HG02973 (cell line): ENCODE measurements around the gene VRK2.
"Not testable (repeated sequence)": the region's sequence is repeated elsewhere in the genome, so short reads cannot be mapped to it uniquely, and the experiment has no call there.

ENCODE experiments used
- ATAC-seq: cut with Tn5 transposase; IDR thresholded peaks from one replicate; pipeline ENCODE4 v1.9.1; 2021; ENCODE audit warnings: moderate library complexity; ENCODE audit not compliant: unreplicated experiment

The VRK2 gene

DNA sequence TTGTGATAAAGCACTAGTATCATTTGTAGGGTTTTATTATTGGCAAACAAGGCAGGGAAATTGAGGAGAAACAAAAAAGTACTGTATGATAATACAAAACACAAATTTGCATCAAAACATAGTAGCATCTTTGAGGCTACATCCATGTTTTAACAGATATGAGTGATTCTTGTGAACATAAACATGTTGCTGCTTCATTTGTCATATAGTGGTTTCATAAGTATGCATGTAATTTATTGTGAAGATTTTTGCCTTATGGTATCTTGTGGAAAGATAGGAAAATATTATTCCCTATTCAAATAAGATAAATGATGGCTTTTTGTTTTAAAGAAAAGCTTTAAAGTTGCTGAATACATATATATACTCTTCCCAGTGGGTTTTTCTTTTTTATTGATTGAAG lies 60.3 kb downstream of the VRK2 start:
- ATAC-seq: no peak

GRCh38 chr2:58107803-58108710 lies 61.5 kb downstream of the VRK2 start:
- no peak for ATAC-seq

DNA sequence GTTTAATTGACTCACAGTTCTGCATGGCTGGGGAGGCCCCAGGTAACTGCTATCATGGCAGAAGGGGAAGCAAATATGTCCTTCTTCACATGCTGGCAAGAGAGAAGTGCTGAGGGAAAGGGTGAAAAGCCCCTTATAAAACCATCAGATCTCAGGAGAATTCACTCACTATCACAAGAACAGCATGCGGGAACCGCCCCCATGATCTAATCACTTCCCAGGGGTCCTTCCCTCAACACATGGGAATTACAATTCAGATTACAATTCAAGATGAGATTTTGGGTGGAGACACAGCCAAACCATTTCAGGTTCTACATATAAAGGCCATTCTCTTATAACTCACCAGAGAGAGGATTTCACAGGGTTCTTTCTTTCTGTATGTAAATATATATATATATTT lies 62.9 kb downstream of the VRK2 start:
- no peak for ATAC-seq

DNA sequence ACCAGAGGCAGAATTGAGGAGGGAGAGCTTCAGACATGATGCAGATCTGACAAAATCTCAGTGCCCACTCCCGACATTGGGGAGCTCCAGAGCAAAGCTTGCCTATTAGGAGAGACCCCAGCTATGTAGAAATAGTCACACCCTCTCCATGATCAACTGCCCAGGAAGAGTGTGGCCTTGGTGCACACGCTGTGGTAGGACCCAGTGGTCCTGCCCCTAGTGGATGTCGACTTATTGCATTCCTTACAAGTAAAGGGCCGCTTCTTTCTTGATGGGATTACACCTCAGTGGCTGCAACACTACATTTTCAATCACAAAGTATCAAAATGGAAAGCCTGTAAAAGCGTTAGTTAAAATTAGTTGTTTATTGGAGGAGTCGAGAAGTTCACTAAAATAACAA lies 64.2 kb downstream of the VRK2 start:
- no peak for ATAC-seq

DNA sequence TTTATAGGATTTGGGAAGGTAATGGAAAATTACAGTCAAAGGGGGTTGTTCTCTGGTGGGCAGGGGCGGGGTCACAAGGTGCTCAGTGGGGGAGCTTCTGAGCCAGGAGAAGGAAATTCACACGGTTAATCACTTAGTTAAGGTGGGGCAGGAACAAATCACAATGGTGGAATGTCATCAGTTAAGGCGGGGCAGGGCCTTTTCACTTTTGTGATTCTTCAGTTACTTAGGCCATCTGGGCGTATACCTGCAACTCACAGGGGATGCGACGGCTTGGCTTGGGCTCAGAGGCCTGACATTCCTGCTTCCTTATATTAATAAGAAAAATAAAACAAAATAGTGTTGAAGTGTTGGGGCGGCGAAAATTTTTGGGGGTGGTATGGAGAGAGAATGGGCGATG lies 67.0 kb downstream of the VRK2 start:
- not testable (repeated sequence) for ATAC-seq

DNA sequence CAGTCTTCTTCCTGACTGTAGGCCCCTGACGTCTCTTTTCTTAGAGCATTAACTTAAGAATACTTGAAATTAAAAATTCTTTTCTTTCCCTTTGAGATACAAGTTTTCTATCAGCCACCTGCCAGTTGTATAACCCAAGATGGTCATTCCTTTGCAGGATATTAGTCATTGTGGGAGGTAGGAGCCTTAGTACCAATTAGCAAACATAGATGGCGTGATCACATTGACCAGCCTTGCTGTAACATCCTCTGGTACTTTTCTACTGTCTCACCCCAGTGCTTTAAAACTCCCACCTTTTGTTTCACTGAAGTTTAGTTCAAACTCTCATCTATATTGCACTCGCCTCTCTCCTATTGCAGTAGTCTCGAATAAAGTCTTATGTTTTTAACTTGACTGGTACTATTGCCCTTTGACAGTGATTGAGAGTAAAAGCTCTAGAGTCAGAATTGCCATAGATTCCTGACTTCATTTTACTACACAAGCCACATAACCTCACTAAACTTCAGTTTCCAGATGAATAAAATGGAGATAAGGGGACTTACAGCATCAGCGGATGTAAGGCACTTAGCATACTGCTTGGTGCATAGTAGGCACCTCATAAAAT lies 74.1 kb downstream of the VRK2 start:
- ATAC-seq: no peak

GRCh38 chr2:58122040-58122439 lies 75.4 kb downstream of the VRK2 start:
- no peak for ATAC-seq

DNA sequence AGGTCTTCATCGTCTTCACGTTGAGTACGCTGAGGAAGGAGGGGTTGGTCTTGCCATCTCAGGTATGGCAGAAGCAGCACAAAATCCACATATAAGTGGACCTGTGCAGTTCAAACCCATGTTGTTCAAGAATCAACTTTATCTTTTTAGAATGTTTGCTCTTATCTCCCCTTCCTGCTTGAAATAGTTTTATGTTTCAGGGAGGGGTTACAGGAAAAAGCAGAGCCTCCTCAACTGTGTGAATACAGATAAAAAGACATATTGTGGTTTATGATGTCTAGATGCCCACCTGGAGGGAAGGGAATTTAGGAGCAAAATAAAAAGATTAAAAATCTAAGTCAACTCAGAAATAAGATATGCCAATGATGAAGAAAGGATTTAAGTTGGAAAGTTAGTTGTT lies 75.9 kb downstream of the VRK2 start:
- no peak for ATAC-seq

GRCh38 chr2:58127111-58127510 lies 80.5 kb downstream of the VRK2 start:
- no peak for ATAC-seq

GRCh38 chr2:58130238-58130637 lies 83.6 kb downstream of the VRK2 start:
- no peak for ATAC-seq

DNA sequence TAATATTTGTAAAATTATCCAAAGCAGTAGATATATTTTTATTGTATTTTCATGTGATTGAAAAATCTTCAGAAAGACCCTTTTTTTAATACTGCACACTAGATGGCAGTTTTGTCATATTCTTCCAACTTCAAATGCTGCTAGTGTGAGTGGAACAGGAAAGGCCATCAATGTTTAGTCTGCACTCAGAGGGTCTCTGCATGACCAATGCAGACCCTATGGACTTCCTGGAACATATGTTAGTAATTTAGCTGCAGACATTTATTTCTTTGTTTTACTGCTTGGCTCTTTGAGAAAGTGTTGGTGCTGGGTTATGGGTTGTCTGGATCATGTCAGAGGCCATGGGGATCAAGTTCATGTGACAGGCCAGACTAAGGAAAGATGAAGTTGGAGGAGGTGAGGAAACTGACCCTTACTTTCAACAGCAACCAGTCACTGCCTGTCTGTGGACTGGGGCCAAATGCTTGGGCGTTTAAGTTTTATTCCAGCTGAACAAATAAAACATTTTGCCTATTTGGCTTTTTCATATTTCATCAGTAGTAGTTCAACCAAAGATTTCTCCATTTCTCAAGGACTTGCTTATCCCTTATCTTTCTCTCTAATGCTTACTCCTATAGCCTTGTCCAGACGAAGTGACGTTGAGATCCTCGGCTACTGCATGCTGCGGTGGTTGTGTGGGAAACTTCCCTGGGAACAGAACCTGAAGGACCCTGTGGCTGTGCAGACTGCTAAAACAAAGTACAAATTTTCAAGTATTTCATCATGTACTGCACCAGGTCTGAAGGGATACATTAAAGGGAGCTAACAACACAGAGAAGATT lies 84.8 kb downstream of the VRK2 start:
- ATAC-seq: no peak

GRCh38 chr2:58133395-58133794 lies 86.8 kb downstream of the VRK2 start:
- ATAC-seq: no peak

DNA sequence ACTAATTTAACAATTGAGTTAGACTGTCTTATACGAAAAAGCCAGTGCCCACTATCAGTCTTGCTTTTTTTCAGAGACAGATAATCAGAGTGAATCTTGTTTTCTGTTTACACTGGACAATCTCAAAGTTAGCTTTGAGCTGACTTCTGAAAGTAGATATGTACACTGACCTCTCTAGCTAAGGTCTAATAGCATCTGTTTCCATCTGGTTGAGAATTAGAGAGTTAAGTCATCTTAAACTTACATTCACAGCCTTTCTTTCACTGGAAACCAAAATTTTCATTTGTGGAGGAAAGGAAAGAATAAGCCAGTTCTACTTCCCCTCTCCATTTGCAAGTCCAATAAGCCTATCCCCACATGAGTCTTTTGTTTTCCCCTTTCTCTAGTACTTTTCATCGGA lies 89.3 kb downstream of the VRK2 start:
- no peak for ATAC-seq

DNA sequence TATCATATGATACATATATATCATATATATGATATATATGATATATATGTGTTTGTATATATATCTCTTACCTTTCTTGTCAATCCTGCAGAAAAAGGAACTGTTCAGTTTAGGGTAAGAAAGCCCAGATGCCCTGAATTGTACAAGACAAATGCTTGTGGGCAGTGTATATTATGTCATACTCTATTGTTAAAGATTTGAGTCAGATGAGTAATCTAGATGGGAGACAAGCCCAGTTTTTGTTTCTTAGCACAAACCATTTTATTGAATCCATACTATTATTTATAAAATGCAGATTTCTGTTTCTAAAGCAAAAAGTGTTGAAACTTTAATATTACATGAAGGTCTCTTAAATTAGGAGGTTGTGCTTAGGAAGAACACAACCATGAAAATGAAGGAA lies 90.6 kb downstream of the VRK2 start:
- no peak for ATAC-seq

DNA sequence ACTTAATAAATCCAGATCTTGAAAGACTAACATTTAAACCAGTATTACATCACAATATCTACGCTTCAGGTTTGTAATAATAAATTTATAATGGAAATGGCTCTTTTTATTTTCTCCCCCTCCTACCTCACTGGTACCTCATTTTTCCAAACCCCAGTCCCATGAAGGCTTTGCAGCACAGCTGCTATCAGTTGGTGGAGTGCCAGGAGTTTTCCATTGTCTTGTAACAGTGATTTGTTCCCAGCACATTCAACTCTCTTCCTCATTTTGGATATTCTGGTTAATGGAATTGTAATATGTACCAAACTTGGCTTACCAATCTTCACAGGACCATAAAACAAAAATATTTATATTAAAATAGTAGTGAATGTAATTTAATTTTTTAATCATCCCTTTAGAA lies 91.2 kb downstream of the VRK2 start:
- no peak for ATAC-seq

- no peak for ATAC-seq
Measured at GRCh38 chr2:58138396-58139030, 91.9 kb downstream of the VRK2 start.

DNA sequence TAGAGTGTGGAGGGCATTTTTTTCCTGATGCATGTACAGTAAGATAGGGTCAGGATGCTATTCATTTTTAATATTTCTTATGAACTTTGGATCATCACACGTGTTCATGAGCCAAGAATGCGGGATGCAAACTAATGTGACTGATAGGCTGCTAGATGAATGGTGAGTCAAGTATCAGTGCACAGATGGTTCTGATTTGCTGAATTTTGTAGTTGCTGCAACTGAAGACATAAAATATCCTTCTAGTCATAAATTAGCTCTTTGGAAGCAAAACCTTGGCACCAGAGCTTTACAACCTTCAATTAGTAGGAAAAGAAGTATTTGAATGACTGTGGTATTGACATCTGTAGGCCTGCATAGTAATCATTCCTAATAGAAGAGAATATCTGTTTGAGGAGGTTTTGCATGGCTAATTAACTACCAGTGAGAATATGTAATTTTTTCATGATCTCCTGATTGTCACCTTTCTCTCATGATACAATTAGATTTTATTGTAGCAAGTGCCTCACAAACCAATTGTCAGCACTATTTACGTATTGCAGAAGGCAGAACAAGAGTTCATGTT lies 94.0 kb downstream of the VRK2 start:
- ATAC-seq: no peak

GRCh38 chr2:58145769-58146168 lies 99.2 kb downstream of the VRK2 start:
- not testable (repeated sequence) for ATAC-seq

DNA sequence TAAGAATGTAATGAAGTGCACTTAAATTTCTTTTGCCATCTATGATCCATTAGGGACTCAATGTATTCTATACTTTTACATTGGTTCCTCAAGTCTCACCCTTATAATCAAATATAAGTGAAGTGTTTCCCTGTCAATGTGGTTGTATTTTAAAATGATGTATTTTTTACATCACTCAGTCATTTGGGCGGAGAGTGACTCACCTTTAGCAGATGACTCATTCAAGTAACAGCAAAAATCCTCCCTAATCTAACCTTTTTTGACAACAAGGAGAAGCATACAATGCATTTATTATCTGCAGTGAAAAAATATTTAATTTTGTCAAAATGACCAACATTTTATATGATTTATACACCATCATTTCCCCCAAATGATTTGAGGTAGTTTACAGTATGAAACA lies 100.1 kb downstream of the VRK2 start:
- no peak for ATAC-seq

GRCh38 chr2:58155160-58155778 lies 108.7 kb downstream of the VRK2 start:
- no peak for ATAC-seq
